NCI-H1417 (cell line): ENCODE results near the gene FOSL2.

ENCODE experiments used
- DNase-seq, 3 experiments: peaks; one replicate each; lab custom pipeline; 2025; lab: John Stamatoyannopoulos, UW

Gene FOSL2

DNA sequence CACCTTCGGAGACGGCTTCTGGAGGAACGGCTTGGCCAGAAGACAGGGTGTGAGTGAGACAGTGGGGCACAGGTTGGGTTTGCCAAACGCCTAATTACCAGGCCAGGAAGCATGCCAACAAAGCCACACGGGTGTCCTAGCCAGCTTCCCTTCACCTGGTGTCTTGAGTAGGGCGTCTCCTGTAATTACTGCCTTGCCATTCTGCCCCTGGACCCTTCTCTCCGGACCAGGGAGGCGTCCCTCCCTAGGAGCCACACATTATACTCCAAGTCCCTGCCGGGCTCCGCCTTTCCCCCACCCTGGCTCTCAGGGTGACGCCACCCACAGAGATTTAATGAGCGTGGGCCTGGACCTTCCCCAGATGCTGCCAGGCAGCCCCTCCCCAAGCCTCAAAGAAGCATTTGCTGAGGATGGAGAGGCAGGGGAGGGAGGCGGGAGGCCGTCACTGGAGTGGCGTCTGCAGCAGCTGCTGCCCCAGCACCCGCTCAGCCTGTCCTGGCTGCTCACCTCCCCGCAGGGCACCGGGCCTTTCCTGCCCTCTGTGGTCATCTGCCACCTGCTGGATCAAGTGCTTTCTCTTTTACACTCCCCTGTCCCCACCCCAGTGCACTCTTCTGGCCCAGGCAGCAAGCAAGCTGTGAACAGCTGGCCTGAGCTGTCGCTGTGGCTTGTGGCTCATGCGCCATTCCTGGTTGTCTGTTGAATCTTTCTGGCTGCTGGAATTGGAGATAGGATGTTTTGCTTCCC, 20.7 kb downstream of the FOSL2 start:
- DNase-seq: peak; percentile 76 to 92 (median 82)

DNA sequence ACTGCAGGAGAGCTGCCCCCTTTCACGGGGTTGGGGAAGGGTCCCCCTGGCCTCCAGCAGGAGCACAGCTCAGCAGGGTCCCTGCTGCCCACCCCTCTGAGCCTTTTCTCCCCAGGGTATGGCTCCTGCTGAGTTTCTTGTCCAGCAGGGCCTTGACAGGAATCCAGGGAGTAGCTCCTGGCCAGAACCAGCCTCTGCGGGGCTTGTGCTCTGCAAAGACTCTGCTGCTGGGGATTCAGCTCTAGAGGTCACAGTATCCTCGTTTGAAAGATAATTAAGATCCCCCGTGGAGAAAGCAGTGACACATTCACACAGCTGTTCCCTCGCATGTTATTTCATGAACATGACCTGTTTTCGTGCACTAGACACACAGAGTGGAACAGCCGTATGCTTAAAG, 21.2 kb downstream of the FOSL2 start:
- DNase-seq: peak in 2 of 3 experiments; percentile 57 to 73

DNA sequence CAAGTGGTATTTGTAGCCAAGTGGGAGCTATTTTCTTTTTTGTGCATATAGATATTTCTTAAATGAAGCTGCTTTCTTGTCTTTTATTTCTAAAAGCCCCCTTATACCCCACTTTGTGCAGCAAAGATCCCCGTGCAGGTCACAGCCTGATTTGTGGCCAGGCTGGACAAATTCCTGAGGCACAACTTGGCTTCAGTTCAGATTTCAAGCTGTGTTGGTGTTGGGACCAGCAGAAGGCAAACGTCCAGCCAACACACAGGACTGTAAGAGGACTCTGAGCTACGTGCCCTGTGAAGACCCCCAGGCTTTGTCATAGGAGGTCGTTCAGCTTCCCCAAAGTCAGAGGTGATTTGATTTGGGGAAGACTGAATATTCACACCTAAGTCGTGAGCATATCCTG, 21.9 kb downstream of the FOSL2 start:
- DNase-seq: no peak

DNA sequence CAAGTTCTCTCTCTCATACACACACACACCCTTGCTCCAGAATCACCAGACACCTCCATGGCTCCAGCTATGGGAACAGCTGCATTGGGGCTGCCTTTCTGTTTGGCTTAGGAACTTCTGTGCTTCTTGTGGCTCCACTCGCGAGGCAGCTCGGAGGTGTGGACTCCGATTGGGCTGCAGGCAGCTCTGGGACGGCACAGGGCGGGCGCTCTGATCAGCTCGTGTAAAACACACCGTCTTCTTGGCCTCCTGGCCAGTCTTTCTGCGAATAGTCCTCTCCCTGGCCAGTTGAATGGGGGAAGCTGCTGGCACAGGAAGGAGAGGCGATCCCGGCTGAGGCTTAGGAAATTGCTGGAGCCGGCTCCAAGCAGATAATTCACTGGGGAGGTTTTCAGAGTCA, 22.4 kb downstream of the FOSL2 start:
- DNase-seq: no peak

DNA sequence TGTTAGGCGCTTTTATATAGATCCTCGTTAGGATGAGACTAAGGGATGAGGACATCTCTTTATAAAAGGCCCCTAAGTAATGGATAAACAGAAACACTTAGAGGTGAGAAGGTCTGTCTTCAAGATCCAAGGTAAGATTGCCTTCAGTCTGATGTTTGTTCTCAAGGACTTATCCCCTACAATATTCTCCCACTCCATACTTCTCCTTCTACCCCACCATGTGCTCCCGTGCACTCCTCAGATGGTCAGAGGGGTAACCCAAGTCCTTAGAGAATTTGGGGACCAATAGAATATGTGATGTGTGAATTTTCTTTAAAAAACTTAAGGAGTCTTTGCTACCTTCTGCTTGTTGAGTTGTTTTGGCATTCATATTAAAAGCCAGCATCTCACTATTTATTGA, 23.1 kb downstream of the FOSL2 start:
- no peak for DNase-seq

DNA sequence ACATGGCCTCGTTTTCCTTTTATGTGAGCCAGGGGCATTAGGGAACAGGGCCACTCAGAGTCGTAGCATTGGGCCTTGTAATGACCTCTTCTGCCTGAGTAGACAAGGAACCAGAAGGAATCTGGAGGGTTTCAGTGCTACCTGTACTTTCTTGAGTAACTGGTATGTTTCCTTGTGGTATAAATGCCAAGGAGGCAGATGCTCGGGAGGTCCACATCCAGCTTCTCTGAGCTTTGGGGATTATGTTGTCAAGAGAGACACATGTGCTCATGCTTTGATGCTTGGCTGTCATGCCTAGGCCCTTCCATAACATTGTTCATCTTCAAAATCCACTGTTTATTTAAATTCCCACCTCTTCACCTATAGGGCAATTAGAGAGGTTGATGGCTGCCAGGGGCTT, 26.3 kb downstream of the FOSL2 start:
- no peak for DNase-seq

DNA sequence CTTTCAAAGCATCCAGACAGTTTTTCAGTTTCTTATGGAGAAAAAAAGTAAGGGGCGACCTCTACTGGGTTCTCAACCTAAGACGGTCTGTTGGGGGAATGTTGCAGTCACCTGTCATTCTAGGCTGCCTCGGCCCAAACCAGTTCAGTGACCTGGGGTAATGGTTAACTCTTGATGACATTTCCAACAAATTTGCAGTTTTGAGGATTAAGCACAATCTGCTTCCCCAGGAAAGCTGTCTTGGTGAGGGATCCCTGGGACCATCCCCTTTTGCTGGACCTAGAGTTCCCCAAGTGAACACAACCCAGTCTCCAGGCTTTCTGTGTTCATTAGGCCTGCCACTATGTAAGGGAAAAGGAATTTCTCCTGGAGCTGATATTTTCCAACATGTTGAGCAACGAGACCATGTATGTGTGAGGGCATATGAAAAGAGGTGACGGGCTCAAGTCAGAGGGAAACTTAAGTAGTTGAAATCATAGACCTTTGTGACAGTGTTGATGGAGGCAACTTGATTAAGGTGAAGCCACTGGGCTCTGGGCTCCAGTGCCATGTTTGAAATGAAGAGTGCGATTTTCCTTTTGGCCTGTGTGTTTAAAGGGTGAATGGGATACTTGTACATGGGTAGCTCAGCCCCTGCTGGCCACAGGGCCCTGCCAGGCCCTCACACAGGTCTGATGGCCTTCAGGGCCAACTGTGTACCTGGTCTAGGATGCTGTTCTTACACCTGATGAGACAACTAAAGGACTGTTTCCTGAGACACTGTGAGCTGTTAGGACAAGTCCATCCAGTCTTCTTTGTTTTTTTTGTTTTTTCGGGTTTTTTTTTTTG, 27.0 kb downstream of the FOSL2 start:
- DNase-seq: no peak

DNA sequence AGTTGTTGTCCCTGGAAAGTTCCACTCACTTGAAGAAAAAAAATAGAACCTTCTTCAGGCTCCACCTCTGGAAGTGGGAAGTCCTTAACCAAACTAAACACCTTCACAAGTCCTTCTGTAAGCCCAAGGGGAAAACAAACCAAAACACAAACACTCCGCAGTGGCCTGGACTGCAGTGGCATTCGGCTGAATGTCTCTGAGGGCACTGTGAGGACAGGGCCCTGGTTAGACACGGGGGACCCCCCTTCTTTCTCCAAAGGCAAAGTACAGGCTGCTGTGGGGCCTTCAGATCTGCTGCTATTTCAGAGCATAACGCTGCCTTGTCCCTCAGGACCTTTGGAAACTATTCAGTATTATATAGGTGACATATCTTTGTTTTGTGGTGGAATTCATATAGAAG, 28.1 kb downstream of the FOSL2 start:
- no peak for DNase-seq

DNA sequence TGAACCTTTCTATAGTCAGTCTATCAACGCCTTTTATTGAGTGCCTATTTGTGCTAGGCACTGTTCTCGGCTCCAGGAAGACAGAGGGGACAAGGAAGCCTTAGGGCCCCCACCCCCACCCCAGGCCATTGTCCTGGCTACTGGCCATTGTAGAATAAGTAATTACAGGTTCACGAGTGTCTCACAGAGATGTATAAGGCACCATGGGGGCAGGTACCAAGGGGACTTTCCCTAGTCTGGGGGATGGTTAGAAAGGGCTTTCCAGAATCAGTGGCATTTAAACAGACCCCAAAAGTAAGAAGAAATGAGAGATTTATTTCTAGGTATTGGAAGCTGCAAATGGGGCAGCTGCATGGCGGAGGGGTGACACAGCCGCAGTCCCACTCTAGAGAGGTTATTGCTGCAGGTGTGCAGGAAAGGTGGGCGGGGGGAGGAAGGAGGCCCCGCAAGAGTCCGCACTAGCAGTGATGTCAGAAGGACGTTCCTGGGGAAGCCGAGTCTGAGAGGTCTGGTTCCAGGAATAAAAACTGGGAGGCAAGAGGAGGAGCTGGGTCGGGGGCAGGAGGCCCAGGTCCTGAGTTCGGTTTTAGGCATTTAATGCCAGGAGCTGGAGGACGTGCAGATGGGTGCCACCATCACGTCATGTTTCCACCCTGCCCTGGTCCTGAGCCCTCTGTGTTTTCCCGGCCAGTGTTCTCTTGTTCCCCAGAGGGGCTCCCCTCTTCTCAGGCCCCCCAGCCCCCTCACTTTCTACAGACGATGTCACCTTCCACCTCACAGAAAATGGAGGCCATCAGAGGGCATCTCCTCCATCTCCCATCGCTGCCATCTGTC, 30.5 kb downstream of the FOSL2 start:
- no peak for DNase-seq

DNA sequence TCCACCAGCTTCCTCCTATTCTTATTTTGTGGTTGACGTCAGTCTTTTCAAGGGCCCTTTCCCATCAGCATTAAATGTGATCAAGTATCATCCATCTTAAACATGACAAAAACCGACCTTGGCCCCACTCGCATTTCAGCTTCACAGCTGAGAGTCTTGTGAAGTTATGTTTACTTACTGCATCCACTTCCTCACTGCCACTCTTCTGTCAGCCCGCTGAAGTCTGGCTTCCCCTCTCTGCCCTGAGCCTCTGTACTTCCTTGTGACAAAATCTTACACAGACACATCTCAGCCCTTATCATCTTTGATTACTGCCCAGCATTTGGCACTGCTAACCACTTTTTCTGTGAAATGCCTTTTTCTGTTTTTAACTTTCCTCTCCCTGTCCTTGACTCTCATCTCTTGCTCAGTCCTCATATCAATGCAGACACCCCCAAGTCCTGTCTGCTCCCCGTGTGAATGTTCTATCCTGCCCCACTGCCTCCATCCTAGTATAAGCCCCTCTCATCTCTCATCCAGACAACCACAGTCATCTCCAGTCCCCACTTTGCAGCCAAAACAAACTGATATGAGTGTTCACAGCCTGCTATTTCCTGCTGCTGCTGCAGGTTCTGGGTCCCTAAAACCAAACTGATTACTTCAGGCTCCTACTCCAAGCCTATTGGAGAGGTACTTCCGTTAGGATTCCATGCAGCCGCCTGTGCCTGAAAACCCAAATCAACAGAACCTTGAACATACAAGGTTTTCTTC, 31.4 kb downstream of the FOSL2 start:
- no peak for DNase-seq

DNA sequence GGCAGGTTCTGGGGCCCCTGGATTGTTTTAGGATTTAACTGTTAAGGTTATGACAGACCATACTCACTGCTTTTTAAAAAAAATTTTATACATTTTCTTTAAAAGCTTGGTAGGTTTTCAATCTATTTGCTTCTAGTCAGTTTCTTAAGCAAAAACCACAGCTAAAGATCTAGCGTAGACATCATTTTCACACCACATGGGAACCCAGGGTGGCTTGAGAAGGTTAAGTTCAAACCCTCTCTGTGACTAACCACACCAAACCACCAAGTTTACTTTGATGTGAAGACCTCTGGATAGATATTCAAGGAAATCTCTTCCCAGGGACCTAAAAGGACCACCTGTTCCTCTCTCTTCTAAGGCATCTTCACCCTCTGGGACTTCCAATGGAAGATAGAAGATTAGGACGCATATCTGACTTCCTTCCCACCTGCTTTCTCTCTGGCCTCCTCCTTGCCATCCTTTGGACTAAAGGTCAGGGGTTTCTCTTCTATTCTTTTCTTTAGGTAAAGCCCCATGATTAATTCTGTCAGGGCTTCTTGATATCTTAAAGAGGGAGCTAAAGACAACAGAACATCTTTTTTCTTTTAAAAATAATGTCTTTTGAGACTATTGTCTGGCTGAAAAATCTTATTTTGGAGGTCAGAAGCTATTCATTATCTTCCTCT, 32.3 kb downstream of the FOSL2 start:
- no peak for DNase-seq

DNA sequence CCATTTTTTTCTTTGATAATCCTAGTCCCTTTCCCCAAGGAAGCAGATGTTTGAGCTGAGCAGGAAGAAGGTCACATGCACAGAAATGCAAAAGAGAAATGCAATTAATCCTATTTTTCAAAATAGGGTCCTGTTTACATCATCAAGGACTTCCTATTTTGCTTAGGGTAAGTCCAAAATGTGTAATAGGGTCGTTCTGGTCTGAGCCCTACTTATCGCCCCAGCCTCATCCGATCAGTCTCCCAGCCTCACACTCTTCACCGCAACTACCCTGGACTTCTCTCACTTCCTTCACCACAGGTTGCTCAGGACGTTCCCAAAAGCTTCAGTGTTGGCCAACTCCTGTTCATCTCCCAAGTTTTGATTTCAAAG, 32.8 kb downstream of the FOSL2 start:
- DNase-seq: no peak

DNA sequence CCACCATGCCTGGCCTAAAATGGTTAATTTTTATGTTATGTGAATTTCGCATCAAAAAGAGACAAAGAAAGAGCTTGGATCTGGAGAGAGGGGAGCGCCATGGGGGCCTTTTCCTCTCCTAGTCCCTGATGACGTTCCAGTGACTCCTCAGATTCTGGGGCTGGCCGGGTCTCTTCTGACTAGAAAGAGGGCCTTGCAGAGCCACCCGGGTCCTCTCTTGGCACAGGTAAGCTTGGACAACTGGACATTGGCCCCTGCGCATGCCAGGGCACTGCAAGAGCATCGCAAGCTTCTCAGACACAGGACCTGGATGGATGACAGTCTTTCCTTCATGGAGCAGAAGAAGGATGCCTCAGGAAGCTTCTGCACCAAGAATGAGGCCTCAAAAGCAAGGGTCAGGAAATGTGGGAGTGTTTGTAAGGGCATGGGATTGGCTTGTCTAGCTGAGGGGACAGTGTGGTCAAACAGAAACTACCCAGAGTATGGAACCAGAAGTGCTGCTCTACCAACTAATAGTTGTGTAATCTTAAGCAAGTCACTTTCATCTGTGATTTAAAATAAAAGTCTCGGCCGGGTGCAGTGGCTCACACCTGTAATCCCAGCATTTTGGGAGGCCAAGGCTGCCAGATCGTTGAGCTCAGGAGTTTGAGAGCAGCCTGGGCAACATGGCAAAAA, 35.2 kb downstream of the FOSL2 start:
- DNase-seq: no peak

DNA sequence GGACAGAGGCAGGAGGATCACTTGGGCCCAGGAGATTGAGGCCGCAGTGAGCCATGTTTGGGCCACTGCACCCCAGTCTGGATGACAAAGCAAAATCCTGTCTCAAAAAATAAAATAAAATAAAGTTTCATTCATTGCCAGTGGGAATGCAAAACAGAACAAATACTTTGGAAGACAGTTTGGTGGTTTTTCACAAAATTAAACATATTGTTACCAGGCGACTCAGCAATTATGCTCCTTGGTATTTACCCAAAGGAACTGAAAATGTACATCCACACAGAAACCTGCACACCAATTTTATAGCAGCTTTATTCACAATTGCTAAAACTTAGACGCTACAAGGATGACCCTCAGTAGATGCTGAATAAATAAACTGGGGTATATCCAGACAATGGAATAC, 35.8 kb downstream of the FOSL2 start:
- DNase-seq: no peak

DNA sequence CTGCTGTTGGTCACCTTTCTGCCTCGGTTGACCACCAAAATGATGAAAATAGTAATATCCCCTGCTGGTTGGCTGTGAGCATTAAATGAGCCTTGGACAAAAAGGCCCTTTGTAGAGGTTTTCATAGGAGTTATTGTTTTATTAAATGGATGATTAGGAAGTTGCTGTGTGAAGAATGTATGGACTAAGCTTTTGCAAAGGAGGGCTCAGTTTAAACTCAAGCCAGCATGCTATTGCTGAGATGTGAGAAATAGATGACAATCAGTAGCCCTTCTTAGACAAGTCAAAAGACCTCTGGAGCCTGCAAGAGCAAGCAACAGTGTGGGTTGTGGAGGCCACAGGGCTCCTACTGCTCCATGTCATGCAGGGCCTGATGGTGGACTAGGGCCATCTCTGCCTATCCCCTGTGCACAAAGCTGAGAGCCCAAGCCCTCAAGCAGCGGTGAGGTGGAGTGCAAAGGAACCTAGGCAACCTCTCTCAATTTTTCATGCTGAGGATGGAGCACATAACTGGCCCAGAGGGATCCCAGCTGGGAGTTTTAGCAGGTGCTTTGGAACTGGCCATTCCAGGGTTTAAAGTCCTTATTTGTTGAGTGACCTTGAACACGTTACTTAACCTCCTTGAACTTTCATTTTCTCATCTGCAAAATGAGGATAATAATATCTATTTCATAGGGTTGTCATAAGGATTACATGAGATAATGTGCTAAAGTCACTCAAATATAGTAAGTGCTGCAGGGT, 37.1 kb downstream of the FOSL2 start:
- no peak for DNase-seq

DNA sequence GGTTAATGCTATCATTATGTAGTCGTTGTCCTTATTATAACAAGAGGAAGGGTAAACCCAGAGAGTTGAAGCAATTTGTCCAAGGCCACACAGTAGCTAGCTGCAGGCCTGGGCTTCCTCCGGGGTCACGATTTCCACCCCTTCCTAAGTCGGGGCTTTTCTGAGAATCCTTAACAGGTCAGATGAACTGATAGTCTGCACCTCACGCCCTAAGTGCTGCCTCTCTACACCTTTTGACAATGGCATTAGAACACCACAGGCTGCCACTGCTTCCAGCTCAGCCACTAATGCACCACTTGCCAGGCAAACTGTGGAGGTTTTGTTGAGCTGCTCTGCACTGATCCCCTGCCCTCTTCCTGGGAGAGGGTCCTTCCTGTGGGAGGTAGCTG, 37.7 kb downstream of the FOSL2 start:
- no peak for DNase-seq

DNA sequence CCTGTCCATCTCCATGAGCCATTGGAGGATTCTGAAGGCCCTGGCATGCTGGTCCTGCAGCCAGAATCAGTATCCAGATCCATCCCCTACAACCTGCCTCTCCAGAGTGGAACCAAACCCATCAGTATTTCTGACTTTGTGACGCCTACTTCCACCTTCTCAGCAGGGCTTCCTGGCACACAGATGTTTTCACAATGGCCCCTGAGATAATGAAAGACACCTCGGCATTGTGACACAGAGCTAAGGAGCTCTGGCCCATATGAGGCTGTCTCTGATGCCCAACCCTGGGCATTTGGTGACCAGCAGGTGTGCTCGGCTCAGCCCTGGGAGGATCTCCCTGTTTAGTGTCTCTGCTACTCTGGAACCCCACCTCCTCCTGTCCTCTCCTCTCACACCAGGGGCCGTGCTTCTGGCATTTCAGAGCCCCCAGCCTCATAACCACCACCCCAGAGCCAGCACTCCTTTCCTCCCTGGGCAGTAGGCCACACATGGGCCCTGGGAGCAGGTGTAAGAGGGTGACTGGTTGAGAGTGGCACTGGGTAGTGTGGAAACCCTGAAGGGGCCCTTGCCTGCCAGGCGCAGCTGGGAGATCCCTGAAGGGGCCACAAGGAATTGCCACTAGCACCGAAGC, 38.2 kb downstream of the FOSL2 start:
- no peak for DNase-seq

DNA sequence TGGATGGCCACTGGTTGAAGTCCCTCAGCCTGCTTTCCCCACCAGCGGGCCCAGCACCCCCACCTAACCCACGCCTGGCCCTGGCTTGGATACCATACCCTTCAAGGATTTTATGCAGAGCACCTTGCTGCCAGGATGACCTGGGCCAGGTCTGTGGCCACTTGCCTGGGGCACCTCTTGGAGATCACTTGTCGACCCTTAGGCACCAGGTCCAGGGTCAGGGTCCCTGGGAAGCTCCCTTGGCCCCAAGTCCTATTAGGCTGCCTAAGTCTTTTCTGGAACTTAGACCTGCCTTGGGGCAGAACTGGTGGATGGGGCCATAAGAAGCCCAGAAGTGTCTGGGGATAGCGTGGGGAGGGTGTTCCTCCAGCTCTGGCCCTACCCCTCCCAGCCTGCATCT, 39.1 kb downstream of the FOSL2 start:
- DNase-seq: no peak

DNA sequence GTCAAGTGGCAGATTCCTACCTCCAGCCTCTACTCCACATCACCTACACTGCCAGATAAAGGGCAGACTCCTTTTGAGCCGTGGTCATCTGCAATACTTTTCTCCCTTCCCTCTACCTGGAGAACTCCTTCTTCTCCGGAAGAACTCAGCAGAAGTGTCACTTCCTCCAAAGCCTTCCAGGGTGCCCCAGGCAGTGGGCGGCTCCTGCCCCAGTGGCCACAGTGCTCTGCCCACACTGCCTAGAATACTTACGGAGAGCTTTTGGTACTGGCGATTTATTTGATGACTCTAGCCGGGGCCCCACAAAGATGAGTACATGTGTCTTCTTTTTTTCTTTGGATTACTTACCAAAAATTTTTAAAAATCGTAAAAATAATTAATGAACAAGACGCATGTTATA, 39.7 kb downstream of the FOSL2 start:
- no peak for DNase-seq

DNA sequence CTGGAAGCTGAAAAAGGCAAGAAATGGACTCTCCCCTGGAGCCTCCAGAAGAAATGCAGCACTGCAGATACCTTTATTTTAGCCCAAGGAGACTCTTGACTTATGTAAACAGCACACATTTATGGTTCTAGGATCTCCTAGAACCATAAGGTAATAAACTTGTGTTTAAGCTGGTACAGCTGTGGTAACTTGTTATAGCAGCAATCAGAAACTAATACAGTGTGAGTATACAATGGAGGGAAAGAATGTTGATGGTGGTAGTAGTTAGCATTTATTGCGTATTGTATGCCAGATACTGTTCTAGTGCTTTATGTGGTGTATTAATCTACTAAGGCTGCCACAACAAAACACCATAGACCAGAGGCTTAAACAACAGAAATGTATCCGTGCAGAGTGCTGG, 40.6 kb downstream of the FOSL2 start:
- no peak for DNase-seq
